Stimulated activated CD4-positive, alpha-beta T cell treated with anti-CD3 and anti-CD28 coated beads, Interleukin-15, amount 100 ng/mL, for 24 hours (primary cell): ENCODE results near the gene CHD6.

Experiments used
- DNase-seq: peaks from one replicate; pipeline ENCODE4 v3.0.0-alpha.2; 2020

CHD6 gene

DNA sequence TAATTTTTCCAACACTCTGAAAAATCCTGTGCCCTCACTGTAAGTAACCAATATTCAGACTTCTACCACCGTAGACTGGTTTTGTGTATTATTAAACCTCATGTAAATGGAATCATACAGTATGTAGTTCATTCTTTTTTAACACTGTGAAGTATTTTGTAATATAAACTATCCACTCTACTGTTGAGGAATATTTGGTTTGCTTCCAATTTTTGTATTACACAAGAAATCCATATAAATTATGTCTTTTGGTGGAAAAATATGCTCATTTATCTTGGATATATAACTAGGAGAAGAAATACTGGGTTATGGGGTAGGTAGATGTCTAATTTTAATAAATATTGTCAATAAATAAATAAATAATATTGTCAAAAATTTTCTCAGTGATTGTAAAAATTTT, 116.8 kb downstream of the CHD6 start:
- no peak for DNase-seq

DNA sequence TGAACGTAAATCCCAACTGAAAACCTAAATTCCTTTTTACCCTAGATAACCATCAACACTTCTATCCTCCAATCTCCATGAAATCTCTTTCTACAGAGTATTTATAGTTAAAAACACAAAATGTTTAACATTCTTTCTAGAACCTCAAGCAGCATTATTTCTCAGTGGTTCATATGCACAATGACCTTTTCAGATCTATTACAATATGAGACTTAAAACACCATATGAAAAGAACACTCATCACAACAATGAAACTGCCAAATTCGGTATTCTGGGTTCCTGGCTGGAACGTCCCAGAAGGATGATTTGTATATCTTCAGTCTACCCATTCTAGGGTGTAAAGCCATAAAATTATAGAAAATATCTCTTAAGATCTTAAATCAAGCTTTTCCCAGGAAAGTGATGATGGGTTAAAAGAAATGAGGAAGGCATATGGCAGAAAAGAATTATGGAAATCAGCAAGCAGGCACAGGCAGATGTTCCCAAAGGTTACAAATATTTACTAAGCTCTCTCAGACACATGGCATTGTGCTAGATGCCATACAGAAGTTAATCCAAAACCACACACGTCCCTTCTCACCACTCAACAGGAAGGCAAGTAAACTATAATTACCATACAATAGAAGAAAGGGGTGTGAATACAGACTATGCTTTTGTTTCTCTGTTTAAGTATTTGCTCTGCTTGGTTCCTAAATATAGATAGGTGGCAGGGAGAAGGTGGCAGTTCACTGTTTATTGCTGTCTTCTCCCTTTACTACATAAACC, 118.0 kb downstream of the CHD6 start:
- no peak for DNase-seq

DNA sequence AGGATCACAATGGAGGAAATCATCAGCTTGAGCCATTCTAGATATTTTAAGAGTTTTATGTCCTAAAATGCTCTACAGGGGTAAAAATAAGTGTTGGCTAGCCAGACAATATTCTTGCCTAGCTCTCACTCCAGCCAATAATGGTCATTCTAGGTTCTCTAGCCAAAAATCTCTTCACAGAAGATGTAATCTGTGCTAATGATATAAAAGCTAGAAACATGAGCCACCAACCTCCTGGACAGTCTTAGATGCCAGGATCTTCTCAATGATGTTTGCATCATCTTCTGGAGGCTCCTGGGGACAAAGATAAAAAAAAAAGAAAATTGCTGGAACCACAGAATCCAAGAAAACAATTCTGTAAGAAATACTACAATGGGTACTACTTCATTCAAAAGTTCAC, 119.1 kb downstream of the CHD6 start:
- DNase-seq = no peak

GRCh38 chr20:41497186-41497895, 120.8 kb downstream of the CHD6 start:
- no peak for DNase-seq

DNA sequence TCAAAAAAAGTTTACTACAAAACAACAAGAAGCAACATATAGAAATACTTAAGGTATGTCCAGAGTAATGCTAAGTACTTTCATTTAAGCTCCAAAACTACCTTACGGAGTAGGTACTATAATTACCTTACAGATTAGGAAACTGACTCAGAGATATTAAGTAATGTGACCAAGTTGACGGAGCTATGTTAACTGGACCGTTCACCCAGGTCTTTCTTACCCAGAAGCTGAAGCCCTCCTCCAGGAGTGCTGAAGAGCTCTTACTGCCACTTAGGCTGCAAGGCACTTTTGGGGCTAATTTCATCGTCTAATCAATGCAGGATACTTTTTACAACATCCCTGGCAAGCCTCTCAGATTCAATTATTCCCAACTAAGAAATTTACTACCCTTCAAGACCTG, 123.7 kb downstream of the CHD6 start:
- no peak for DNase-seq

DNA sequence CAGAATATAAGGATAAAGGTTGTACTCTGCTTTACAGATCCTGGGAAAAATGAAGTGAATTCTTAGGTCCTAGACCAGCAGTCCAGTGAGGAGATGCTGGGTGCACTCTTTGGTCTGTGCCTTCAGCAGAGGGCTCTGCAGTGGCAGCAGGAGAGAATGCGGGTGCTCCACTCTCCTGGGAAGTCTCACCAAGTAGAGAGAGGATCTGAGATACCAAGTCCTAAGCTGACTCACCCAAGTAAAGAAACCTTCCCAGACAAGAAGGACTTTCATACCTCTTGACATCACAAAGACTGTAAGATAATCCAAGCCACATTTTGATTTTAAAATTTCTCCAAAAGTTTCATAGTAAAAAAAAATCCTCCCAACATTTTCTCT, 134.6 kb downstream of the CHD6 start:
- DNase-seq = no peak

GRCh38 chr20:41482647-41483552, 135.3 kb downstream of the CHD6 start:
- no peak for DNase-seq

DNA sequence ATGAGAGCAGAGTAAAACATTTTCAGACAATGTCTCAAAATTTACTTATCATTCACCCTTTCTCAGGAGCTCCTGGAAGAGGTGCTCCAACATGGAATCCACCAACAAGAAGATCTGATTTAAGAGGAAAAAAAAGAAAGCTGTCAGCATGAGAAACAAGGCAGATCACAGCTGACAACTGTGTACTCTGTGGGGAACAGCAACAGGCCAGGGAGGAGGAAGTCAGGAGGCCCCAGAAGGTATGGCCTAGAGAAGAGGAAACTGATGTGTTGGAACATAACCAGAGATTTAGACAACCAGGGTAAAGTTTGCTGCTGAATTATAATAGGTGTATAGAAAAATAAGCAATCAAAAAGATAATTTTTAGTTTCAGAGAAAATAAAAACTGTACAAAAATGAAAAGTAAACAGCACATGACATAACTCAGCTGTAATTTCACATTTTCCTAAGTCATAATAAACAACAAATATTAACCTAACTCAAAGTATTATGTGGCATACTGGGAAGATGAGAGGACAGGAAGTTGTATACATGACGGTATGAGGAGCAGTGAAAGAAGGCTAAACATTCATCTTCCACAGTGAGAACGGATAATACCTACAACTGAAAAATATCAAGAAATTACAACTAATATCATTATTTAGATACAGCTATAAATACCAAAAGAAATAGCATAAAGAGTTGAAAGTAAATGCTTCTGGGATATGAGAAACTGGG, 138.0 kb downstream of the CHD6 start:
- no peak for DNase-seq

- DNase-seq = no peak
These were observed 139.1 kb downstream of the CHD6 start for GRCh38 chr20:41479113-41479512.

GRCh38 chr20:41478026-41478425, 140.2 kb downstream of the CHD6 start:
- no peak for DNase-seq

GRCh38 chr20:41476446-41476845, 141.7 kb downstream of the CHD6 start:
- no peak for DNase-seq

DNA sequence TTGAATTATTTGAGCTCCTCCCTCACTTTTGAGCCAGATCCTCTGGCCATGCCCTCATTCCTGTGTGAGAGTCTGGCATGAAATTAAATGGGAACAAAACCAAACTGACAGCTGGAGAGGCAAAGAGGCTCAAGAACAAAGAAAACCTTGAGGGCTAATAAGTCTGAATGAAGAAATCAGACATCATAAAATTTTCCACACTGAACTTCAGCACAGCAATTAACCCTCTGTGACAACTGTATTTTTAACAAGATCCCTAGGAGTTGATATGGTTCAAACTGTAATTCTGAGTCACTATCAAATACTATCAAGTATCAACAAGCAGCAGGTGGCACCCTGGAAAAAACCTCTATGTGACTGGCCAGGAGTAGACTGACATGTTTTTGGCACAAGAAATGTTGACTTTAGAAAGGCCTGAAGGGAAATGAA, 142.2 kb downstream of the CHD6 start:
- no peak for DNase-seq

- no peak for DNase-seq
These were observed 142.7 kb downstream of the CHD6 start for GRCh38 chr20:41475503-41475902.

DNA sequence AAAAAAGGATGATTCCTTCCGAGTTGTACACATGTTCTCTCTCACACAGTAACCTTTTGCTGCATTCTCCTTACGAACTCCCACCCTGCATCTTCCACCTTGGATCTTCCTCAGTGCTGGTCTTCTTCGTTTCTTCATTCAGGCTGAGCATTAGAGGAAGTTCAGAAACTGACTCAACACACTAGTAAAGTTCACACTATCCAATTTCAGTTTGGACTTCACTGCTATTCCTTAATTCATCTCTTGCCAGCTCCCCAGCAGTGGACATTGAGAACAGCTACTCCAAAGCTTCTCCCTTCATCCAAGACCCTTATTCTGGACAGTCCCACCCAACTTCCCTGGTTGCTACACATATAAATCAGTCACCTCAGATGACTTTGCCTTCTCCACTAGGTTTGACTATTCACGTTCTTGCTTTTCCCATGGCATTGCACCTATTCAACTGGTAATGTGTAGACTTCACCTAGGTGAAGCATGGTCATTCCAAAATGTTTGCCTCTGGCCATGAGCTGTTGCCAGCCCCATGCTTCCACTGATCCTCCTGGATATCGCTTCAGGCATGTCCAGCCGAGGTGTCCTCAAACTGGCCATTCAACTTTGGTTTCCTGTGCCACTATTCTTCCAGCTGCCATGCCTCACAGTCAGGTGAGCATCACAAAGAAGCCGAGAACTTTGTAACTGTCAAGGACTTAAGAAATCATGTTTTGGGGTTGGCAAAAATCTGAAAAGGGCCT, 147.6 kb downstream of the CHD6 start:
- DNase-seq = no peak

DNA sequence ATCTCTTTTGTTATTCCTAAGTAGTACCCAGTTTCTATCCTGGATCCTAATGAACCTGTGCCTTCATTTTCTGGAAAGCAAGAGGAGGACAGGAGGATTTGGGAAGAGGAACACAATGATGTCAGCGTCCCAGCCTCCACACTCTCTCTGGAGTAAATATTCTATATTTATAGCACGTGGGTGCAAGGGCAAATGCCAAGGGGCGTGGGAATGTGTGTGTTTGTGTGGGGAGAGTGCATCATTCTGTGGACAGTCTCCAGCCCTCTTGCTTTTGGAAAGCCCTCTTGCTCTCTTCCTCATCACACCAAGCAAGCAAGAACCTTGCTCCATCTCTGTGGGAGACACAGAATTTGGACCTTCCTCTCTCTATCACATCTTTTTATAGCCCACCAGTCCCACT, 148.3 kb downstream of the CHD6 start:
- DNase-seq = no peak

GRCh38 chr20:41468994-41469600, 149.1 kb downstream of the CHD6 start:
- DNase-seq = no peak

- no peak for DNase-seq
These were observed 150.5 kb downstream of the CHD6 start for GRCh38 chr20:41467690-41468089.

- no peak for DNase-seq
These were observed 151.0 kb downstream of the CHD6 start for GRCh38 chr20:41467220-41467619.

DNA sequence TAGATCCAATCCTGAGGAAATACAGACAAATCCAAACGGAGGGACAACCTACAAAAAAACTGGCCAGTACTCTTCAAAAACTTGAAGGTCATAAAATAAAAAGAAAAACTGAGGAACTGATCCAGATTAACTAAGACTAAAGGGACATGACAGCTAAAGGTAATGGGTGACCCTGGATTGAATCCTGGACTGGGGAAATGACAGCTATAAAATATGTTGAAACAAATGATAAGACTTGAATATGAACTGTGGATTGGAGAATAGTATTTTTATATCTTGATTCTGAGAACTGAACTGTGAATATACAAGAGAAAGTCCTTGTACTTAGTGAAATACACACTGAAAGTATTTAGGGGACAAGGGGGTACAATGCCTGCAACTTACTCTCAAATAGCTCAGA, 154.6 kb downstream of the CHD6 start:
- no peak for DNase-seq

DNA sequence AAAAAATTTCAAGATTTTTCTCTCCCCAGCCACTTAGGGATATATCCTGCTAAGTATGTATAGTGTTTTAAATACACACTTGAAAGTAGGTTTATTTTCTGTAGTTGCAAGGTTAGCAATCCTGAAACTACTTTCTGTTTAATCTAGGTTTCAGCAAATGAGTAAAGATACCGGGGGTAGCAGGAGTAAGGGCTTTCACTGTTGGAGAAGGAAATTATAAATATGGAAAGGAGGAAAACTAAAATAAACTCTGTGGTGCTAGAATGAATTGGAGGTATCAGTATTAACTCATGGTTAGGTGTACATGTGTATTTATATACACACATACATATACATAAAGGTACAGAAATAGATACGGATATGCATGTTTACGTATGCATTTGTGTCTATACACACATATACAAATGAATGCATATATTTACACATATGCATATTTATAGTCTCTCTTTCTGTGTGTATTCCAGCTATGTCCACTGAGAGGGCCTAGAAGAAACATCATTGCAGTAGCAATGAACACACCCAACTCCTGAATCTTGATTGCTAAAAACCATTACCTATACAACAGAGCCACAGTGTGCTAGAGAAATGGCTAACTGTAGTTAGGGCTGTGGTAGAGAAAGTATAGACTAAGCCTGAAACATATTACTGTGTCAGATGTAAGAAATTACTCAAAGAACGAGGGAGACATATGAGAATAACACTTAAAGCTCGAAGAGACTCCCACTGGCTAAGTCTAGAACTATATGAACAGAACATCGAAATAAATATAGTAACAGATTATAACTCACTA, 155.6 kb downstream of the CHD6 start:
- DNase-seq = no peak

DNA sequence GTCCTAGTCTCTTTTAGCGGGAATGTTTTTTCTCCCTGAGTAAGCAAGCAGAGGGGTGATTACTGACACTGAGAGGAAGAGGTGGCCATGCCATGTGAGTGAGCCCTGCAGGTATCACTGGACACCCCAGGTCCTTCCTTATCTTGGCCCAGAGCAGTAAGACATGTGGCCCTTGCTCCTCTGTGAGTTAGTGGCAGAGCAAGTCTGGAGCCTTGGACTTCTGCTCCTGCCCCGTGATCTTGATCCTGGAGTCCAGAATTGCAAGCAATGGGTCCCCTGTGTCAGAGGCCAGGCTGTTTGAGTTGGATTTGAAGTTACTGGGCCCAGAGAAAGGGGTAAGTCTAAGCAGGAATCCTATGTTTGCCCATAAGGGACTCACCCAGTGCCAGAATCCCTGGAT, 159.4 kb downstream of the CHD6 start:
- DNase-seq = no peak
